Measurements from ENCODE around the gene KIAA1614.

KIAA1614 gene

DNA sequence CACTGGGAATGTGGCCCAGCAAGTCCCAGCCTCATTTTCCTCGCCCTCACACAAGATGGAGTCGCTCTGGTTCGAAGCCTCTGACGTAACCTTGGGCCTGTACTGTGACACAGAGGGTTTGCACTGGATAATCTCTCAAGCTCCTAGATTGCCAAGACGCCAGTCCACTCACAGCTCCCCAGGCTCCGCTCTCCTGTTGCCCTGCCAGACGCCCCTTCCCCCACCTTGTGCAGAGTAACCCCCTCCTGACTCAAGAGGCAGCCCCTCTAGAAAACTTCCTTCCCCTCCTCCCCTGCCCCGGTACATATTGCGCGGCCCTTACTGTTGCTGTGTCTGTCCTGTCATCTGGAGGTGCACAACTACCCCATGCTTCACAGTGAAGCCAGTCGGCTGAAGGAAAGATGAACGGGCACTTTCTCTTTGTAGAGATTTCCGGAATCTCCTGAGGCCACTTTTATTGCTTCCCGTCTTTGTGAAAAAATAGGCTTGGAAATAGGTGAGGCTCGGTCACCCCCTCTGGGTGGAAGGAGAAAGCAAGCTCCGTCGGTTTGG lies 981 bp upstream of the KIAA1614 start:
- peak overlapping the region; percentile 37 for H3K4me3 ChIP-seq (replicated peaks; ENCODE audit: insufficient read depth, low read length)
- no peak for DNase-seq (ENCODE audit: low read depth in 1 of 2, low spot score in 1 of 2)
- TF ChIP-seq SPI1 (IDR thresholded peaks at IDR 0.05; ENCODE audit: borderline replicate concordance, low read depth) (no peak), CTCF (IDR thresholded peaks at IDR 0.05; ENCODE audit: insufficient read depth, low read length) (no peak), POLR2AphosphoS5 (IDR thresholded peaks at IDR 0.05; ENCODE audit: low read depth) (no peak), REST (IDR thresholded peaks at IDR 0.05; ENCODE audit: insufficient replicate concordance, low read depth) (no peak), GABPA (IDR thresholded peaks at IDR 0.05; ENCODE audit: low read depth) (no peak)
- H3K27ac ChIP-seq (replicated peaks): no peak overlapping the region
- H3K27me3 ChIP-seq (ENCODE audit: insufficient read depth, poor library complexity, severe bottlenecking): no peaks in the 10 kb centered on the region

DNA sequence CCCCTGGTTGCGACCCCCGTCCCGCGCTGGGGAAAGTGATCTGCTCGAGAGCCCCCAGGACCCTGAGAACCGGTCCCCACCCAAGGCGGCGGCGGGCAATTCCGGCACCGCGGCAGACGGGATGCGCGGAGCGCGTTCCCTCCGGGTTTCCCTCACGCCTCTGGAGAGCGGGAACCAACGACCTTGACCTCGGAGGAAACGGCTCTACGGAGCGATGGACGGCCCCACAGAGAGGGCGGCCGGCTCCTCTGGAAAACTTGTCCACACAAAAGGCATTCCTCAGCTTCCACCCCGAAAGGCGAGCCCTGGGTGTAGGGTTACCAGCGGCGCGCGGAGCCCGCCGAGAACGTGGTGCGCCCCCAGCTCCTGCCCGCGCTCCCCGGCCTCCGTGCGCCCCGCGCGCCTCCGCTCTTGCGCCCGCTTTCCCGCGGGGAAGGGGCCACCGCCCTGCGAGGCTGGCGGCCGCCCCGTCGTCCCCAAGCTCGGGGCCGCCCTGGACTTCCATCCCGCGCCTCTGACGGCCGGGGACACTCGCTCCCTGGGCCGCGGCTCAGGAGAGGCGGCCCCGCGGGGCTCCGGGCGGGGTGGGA lies 391 bp upstream of the KIAA1614 start:
- no peak overlapping the region for H3K27ac ChIP-seq (replicated peaks)
- TF ChIP-seq POLR2AphosphoS5 (IDR thresholded peaks at IDR 0.05; ENCODE audit: low read depth) (no peak), GABPA (IDR thresholded peaks at IDR 0.05; ENCODE audit: low read depth) (no peak), CTCF (IDR thresholded peaks at IDR 0.05; ENCODE audit: insufficient read depth, low read length) (no peak), SPI1 (IDR thresholded peaks at IDR 0.05; ENCODE audit: borderline replicate concordance, low read depth) (no peak), REST (IDR thresholded peaks at IDR 0.05; ENCODE audit: insufficient replicate concordance, low read depth) (no peak)
- peak overlapping the region; percentile 37 for H3K4me3 ChIP-seq (replicated peaks; ENCODE audit: insufficient read depth, low read length)
- no peaks in the 10 kb centered on the region for H3K27me3 ChIP-seq (ENCODE audit: insufficient read depth, poor library complexity, severe bottlenecking)
- no peak for DNase-seq (ENCODE audit: low read depth in 1 of 2, low spot score in 1 of 2)

DNA sequence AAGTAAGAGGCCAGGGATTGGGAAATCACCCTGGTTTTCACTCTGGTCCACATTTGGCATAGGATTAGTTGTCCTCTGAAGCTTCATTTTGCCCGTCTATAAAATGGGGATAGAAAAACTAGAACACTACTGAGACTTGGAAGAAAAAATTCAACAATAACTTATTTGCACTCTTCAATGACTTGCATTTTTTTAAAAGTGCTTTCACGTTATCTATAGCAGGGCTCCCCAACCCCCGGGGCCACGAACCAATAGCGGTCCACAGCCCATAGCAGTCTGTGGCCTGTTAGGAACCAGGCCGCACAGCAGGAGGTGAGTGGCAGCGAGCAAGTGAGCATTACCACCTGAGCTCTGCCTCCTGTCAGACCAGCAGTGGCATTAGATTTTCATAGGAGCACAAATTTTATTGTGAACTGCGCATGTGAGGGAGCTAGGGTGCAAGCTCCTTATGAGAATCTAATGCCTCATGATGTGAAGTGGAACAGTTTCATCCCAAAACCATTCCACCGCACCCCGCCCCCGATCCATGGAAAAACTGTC lies 2.8 kb downstream of the KIAA1614 start:
- no peak overlapping the region for H3K4me3 ChIP-seq (replicated peaks; ENCODE audit: insufficient read depth, low read length)
- TF ChIP-seq POLR2AphosphoS5 (IDR thresholded peaks at IDR 0.05; ENCODE audit: low read depth) (no peak), GABPA (IDR thresholded peaks at IDR 0.05; ENCODE audit: low read depth) (no peak), SPI1 (IDR thresholded peaks at IDR 0.05; ENCODE audit: borderline replicate concordance, low read depth) (no peak), REST (IDR thresholded peaks at IDR 0.05; ENCODE audit: insufficient replicate concordance, low read depth) (no peak), CTCF (IDR thresholded peaks at IDR 0.05; ENCODE audit: insufficient read depth, low read length) (no peak)
- no peak for DNase-seq (ENCODE audit: low read depth in 1 of 2, low spot score in 1 of 2)
- H3K27ac ChIP-seq (replicated peaks): no peak overlapping the region
- no peaks in the 10 kb centered on the region for H3K27me3 ChIP-seq (ENCODE audit: insufficient read depth, poor library complexity, severe bottlenecking)

All from HL-60 (cell line).